NK-92 (cell line): Measurements from ENCODE around the gene GRIK5.

Experiments used
- DNase-seq: peaks from one replicate; lab custom pipeline; 2025; ENCODE audit not compliant: unreplicated experiment; lab: John Stamatoyannopoulos, UW

Gene GRIK5

DNA sequence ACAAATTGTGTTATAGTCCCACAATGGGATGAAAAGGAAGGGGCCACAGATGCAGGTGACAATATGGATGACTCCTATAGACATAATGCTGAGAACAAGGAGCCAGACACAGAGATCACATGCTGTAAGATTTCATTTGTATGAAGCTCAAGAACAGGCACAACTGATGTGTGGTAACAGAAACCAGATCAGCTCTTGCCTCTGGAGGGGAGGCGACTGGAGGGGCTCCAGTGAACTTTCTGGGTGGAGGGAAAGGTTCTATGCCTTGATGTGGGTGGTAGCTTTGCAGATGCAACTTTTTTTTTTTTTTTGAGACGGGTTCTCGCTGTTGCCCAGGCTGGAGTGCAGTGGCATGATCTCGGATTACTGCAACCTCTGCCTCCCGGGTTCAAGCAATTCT lies 104.9 kb downstream of the GRIK5 start:
- DNase-seq, result no peak

GRCh38 chr19:41960973-41961372 lies 109.0 kb downstream of the GRIK5 start:
- no peak for DNase-seq

DNA sequence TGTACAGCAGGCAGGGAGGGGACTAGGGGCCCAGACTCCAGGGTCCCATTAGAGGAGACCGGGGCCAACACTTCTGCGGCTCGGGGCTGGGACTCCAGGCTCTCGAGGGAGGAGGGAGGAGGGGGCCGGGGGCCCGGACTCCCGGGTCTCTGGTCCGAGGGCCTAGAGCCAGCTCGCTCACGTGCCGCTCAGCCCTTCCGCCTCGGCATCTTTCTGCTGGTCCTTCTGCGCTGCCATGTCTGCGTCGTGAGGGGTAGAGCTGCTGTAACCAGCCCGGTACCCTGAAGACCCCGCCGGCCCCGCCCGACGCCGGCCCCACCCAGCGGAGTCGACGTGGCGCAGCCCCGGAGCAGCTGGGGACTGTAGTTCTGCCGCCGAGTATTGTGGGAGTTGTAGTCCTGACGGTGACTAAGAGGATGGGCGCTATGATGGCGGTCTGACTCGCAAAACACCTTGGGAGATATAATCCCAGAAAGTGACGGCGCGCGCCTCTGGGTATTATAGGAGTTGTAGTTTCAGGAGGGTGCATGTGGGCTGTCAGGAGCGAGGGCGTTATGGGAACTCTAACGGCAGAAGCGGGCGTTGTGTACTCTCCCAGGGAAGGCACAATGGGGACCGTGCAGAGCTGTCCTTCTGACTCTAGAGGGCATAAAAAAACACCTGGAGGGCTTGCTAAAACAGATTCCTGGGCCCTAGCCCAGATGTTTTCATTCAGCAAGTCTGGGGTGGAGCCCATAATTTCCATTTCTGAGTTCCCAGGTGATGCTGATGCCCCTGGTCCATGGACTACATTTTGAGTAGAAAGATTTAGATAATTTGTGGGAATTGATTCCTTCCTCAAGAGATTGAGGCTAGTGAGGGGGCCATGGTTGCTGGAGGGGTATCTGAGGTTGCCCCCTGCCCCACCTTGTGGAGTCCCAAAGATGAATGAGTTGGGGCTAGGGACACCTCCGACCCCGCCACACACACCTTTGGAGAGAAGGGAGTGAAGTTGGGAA lies 110.7 kb downstream of the GRIK5 start, which contains the start of gene RABAC1:
RABAC1 (minus strand) TSS at position 266 of the 998 bp plus-strand sequence; CDS start at position 237, 29 bp downstream.
- DNase-seq, result peak; percentile 32

- no peak for DNase-seq
These were observed 111.5 kb downstream of the GRIK5 start for GRCh38 chr19:41958367-41959055.

DNA sequence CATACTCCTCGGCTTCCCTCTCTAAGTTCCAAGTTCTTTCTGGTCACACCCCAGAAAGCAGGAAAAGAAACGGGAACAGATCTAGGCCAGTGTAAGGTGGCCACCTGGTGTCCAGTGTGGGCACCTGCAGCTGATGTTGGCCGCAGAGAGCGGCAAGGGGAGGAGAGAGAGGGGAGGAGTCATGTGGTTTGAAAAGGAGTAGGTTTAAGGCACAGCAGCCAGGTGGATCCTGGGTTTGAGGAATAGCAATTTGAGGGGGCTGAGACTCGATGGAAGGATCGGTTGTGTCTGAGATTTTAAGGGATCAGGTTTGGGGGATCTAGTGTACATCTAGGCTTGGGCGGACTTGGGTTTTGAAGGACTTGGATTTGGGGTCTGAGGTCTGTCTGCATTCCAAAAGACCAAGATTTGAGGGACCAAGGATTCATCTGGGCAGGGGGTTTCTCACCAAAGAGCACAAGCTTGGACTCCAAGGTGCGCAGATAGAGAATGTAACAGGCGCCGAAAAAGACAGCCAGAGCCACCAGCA lies 112.1 kb downstream of the GRIK5 start:
- DNase-seq, result no peak

DNA sequence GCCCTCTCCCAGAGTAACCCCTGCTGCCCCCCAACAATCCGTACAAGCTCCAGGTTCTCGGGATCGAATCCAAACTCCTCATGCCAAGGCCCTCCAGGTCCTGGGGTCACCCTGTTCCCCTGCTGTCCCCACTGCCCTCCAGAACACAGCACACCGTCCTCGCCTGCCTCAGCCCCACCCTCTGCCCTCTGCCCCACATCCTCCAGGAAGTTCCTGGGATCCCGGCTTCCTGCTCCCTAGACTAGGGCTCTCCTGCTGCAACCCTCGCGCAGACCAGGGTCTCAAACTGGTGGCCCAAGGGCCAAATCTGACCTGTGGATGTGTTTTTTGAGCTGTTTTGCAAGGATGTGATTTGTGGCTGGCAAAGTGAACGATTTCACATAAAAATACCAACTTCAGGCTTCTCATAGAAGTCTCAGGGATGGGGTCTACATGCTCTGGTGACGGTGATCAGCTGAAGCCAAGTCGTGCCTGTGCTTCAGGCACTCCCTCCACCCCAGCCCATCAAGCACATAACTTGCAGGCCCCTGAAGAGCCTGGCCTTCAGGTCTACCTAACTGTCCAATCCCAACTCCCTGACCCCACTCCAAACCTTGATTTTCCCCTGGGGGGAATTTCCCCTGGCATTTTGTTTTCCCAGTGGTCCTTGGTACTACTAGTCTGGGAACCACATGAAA lies 112.7 kb downstream of the GRIK5 start:
- no peak for DNase-seq

DNA sequence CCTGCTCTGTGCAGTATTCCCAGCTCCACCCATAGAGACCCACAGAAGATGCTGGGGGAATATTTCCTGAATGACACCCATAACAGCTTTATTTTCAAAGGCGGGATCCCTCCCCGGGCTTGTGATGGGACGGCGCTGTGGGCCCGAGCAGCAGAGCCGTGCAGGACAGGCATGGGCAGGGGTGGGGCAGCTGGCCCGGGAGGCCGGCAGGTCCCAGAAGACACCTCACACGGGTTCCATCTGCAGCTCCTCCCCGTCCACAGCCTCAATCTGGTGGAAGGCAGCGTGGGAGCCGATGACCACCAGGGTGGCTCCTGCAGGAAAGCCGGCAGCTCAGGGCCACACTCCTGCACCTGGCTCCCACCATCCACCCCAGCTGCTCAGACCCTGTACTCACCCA lies 113.4 kb downstream of the GRIK5 start:
- no peak for DNase-seq

GRCh38 chr19:41955521-41955920 lies 114.5 kb downstream of the GRIK5 start:
- no peak for DNase-seq

- no peak for DNase-seq
These were observed 118.3 kb downstream of the GRIK5 start for GRCh38 chr19:41951686-41952172.
